AG09309 (cell line): ENCODE results near the gene CLCF1.

Experiments
- DNase-seq: peaks from one replicate; pipeline ENCODE4 v3.0.0-alpha.2; 2010; ENCODE audit warnings: low read depth
- H3K4me3 ChIP-seq: 2 replicates; pipeline ENCODE4 v1.5.1; 2011; ENCODE audit warnings: mild to moderate bottlenecking, low read depth, low read length, moderate library complexity; ENCODE audit not compliant: control insufficient read depth
- CTCF ChIP-seq: IDR thresholded peaks from 2 replicates; pipeline ENCODE4 v1.5.1; 2011; ENCODE audit warnings: mild to moderate bottlenecking, low read depth, low read length, inconsistent platforms; ENCODE audit not compliant: insufficient read depth, control insufficient read depth; ENCODE audit errors: missing control alignments

Gene CLCF1

GRCh38 chr11:67397536-67397935 lies 24.1 kb upstream of the CLCF1 start:
- H3K4me3 ChIP-seq: no peak overlapping the region
- no peak for DNase-seq
- TF ChIP-seq CTCF: no peak

GRCh38 chr11:67396587-67397389 lies 23.4 kb upstream of the CLCF1 start:
- no peak for DNase-seq
- no peak for TF ChIP-seq CTCF
- no peak overlapping the region for H3K4me3 ChIP-seq

- no peak for TF ChIP-seq CTCF
- H3K4me3 ChIP-seq: no peak overlapping the region
- DNase-seq: no peak
Measured at GRCh38 chr11:67396259-67396581, 22.8 kb upstream of the CLCF1 start.

- TF ChIP-seq CTCF: no peak
- H3K4me3 ChIP-seq: no peak overlapping the region
- no peak for DNase-seq
Measured at GRCh38 chr11:67395555-67396258, 22.3 kb upstream of the CLCF1 start.

GRCh38 chr11:67393990-67394389 lies 20.6 kb upstream of the CLCF1 start:
- no peak for DNase-seq
- TF ChIP-seq CTCF: no peak
- H3K4me3 ChIP-seq: no peak overlapping the region

- DNase-seq: no peak
- H3K4me3 ChIP-seq: no peak overlapping the region
- no peak for TF ChIP-seq CTCF
Measured at GRCh38 chr11:67393437-67393836, 20.0 kb upstream of the CLCF1 start.
